Measurements from ENCODE around the gene RETREG1.

GRCh38 chr5:16471387-16471786 is 145.4 kb downstream of the RETREG1 start:
- TF ChIP-seq CTCF (IDR thresholded peaks at IDR 0.05; ENCODE audit: extremely low read depth in 1 of 2, insufficient read depth in 1 of 2, low read depth in 1 of 2, low read length in 2 of 2) (no peak), POLR2A (IDR thresholded peaks at IDR 0.05; ENCODE audit: low read depth, low read length) (no peak), POLR2AphosphoS5 (IDR thresholded peaks at IDR 0.05; ENCODE audit: insufficient read depth, low read depth, low read length) (no peak), EZH2 (IDR thresholded peaks at IDR 0.05; ENCODE audit: borderline replicate concordance, low read depth, low read length, severe bottlenecking) (no peak), GATA2 (IDR thresholded peaks at IDR 0.05; ENCODE audit: insufficient read depth, insufficient read length, low read depth, low read length) (no peak)
- TF ChIP-seq, protein P1, sequence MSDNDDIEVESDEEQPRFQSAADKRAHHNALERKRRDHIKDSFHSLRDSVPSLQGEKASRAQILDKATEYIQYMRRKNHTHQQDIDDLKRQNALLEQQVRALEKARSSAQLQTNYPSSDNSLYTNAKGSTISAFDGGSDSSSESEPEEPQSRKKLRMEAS (IDR thresholded peaks at IDR 0.05; ENCODE audit: insufficient read depth, insufficient read length) = no peak
